GM12878 (cell line): ENCODE results near the gene BFSP1. TPM values are rescaled to one million over a fixed set of nuclear protein-coding genes. Genes with fewer than 3 reads are reported as not detected.
A peak's percentile ranks its signal among the peaks of the same experiment; 100 is the strongest.

Source experiments
- ATAC-seq: fragments of 200-7000 bp; cut with Tn5 transposase; 3 replicates; pipeline ENCODE4 v1.9.1; 2020; ENCODE audit warnings: mild to moderate bottlenecking, moderate library complexity
- BruUV-seq: library from RNA; stranded (reverse); fragments of 400-500 nt; replicated peaks from 2 replicates; lab custom pipeline; 2021; lab: Mats Ljungman, UMichigan
- CTCF ChIA-PET: fragments of 300-600 bp; sonication (Branson Sonifier 250); formaldehyde crosslinking; extraction: SDS; loops from one replicate; lab custom pipeline; 2021; ENCODE audit warnings: inconsistent platforms; lab: Yijun Ruan, JAX
- POLR2A ChIA-PET: fragments of 350-600 bp; formaldehyde crosslinking; extraction: SDS; loops from one replicate; lab custom pipeline; 2021; ENCODE audit warnings: inconsistent platforms; lab: Charles Lee
- RAD21 ChIA-PET: fragments of 300-600 bp; sonication (Branson Sonifier 250); formaldehyde crosslinking; loops from one replicate; lab custom pipeline; 2023; ENCODE audit warnings: antibody characterized with exemption; ENCODE audit not compliant: unreplicated experiment; lab: Charles Lee
- SMC1A ChIA-PET: fragments of 300-600 bp; sonication (Branson Sonifier 250); formaldehyde crosslinking; loops from one replicate; lab custom pipeline; 2023; ENCODE audit not compliant: unreplicated experiment, uncharacterized antibody; lab: Charles Lee
- DNase-seq: peaks from one replicate; pipeline ENCODE4 v3.0.0-alpha.2; 2011; ENCODE audit warnings: low read depth, low spot score
- FAIRE-seq: peaks from 3 replicates; lab custom pipeline; 2011; peaks lifted over from hg19 to GRCh38; lab: Jason Lieb, UNC
- H2AFZ ChIP-seq: 2 replicates; pipeline ENCODE4 v1.6.0; 2011; ENCODE audit warnings: low read depth, low read length, control low read depth; ENCODE audit not compliant: control insufficient read depth
- H3K27ac ChIP-seq: 2 replicates; pipeline ENCODE4 v1.5.1; 2011; ENCODE audit warnings: control low read depth; ENCODE audit not compliant: control insufficient read depth, insufficient read depth
- H3K27me3 ChIP-seq, 2 experiments: replicated peaks in 1 of 2; 2 replicates each; pipeline versions ENCODE4 v1.6.0 to v1.6.1; 2011; ENCODE audit warnings: low read length in 1 of 2; ENCODE audit not compliant: control insufficient read depth in 2 of 2, insufficient read depth in 2 of 2
- H3K36me3 ChIP-seq, 2 experiments: 2 replicates each; pipeline ENCODE4 v1.5.1; 2011; ENCODE audit warnings: low read length in 1 of 2; ENCODE audit not compliant: control insufficient read depth in 2 of 2, insufficient read depth in 2 of 2
- H3K4me1 ChIP-seq: 2 replicates; pipeline ENCODE4 v1.6.1; 2011; ENCODE audit warnings: mild to moderate bottlenecking, low read length, moderate library complexity, mixed read lengths; ENCODE audit not compliant: control insufficient read depth, insufficient read depth
- H3K4me2 ChIP-seq: 2 replicates; pipeline ENCODE4 v1.6.0; 2011; ENCODE audit warnings: control low read depth; ENCODE audit not compliant: control insufficient read depth, insufficient read depth
- H3K4me3 ChIP-seq: fragments of 200-600 bp; sonication (generic); 2 replicates; pipeline ENCODE4 v1.5.1; 2016
- H3K79me2 ChIP-seq: 2 replicates; pipeline ENCODE4 v1.6.0; 2011; ENCODE audit warnings: low read length; ENCODE audit not compliant: control insufficient read depth, insufficient read depth
- H3K9ac ChIP-seq: 2 replicates; pipeline ENCODE4 v1.8.0; 2011; ENCODE audit warnings: low read length, control low read depth, mixed read lengths; ENCODE audit not compliant: control insufficient read depth, insufficient read depth
- H3K9me3 ChIP-seq: replicated peaks from 3 replicates; pipeline ENCODE4 v1.5.1; 2011; ENCODE audit warnings: mild to moderate bottlenecking, low read length; ENCODE audit not compliant: control insufficient read depth, insufficient read depth
- H4K20me1 ChIP-seq: 2 replicates; pipeline ENCODE4 v1.6.0; 2011; ENCODE audit not compliant: control insufficient read depth, insufficient read depth
- FOXM1 ChIP-seq: IDR thresholded peaks from 2 replicates; pipeline ENCODE4 v1.6.1; 2012; ENCODE audit warnings: low read depth, mild to moderate bottlenecking, inconsistent platforms, low read length, moderate library complexity
- PAX5 ChIP-seq: IDR thresholded peaks from 2 replicates; pipeline ENCODE4 v1.6.1; 2011; ENCODE audit warnings: low read depth, low read length, borderline replicate concordance
- SMAD5 ChIP-seq: IDR thresholded peaks from 2 replicates; pipeline ENCODE4 v1.6.1; 2016; ENCODE audit warnings: antibody characterized with exemption, low read depth
- SPI1 ChIP-seq: IDR thresholded peaks from 2 replicates; pipeline ENCODE4 v1.6.1; 2011; ENCODE audit warnings: low read depth, mild to moderate bottlenecking, low read length, moderate library complexity, borderline replicate concordance; ENCODE audit not compliant: insufficient read depth
- SREBF1 ChIP-seq: IDR thresholded peaks from 2 replicates; pipeline ENCODE4 v1.6.1; 2012; ENCODE audit warnings: mild to moderate bottlenecking, low read length
- SUZ12 ChIP-seq: fragments of 200-600 bp; sonication (generic); IDR thresholded peaks from one replicate; pipeline ENCODE4 v1.6.1; 2018; ENCODE audit warnings: antibody characterized with exemption, mild to moderate bottlenecking; ENCODE audit not compliant: unreplicated experiment
- TCF7 ChIP-seq: IDR thresholded peaks from 2 replicates; pipeline ENCODE4 v1.6.1; 2014; ENCODE audit warnings: antibody characterized with exemption, borderline replicate concordance
- WGBS: methylation state at CpG from one replicate; pipeline ENCODE4 v1.1.6; 2016; ENCODE audit warnings: low lambda C conversion rate; ENCODE audit not compliant: insufficient replicate concordance, insufficient coverage; ENCODE audit errors: missing lambda C conversion rate; 5-methylcytosine and 5-hydroxymethylcytosine counted together
- in situ Hi-C: fragments of 300-500 bp; cut with MboI; formaldehyde crosslinking; loops from 9 replicates; pipeline ENCODE4 v1.14.3; 2018; ENCODE audit warnings: mixed read lengths
- intact Hi-C: fragments of 100-400 bp; cut with micrococcal nuclease; formaldehyde crosslinking; loops from one replicate; pipeline ENCODE4 v1.14.2; 2022; ENCODE audit not compliant: unreplicated experiment
- polyA plus RNA-seq, 11 experiments: library from polyadenylated mRNA; depleted of rRNA in 4 of 11; unstranded in 6 of 11; stranded (reverse) in 5 of 11; fragments of >200 nt; fragmentation: Nextera tagmentation in 4 of 11; fragmentation: Illumina TruSeq in 1 of 11; extraction: Ambion mirVana in 4 of 11; extraction: Trizol in 1 of 11; gene quantifications; 1 replicate in 1 of 11; 2 replicates in 10 of 11; pipeline versions ENCODE4 v1.2.1 to v1.2.3, GENCODE V29; 2011 to 2016; ENCODE audit warnings: inconsistent platforms in 2 of 11, missing spikeins in 2 of 11, low read depth in 1 of 11
- total RNA-seq, 4 experiments: library from RNA; depleted of rRNA in 3 of 4; stranded (reverse); fragments of >200 nt in 3 of 4; fragmentation: Illumina TruSeq in 1 of 4; extraction: Trizol in 1 of 4; gene quantifications; 2 replicates each; pipeline versions ENCODE4 v1.2.1 to v1.2.3, GENCODE V29; 2013 to 2021
- TF ChIP-seq, protein P1 (sequence below), 3 experiments: IDR thresholded peaks in 2 of 3; conservative IDR thresholded peaks in 1 of 3; 2 replicates each; pipeline ENCODE4 v1.5.1; 2011; ENCODE audit warnings: low read depth in 3 of 3, low read length in 3 of 3, mild to moderate bottlenecking in 3 of 3, control low read depth in 2 of 3, moderate library complexity in 2 of 3, inconsistent platforms in 1 of 3, mixed read lengths in 1 of 3; ENCODE audit not compliant: control insufficient read depth in 2 of 3, insufficient read depth in 1 of 3; ENCODE audit errors: extremely low read depth in 1 of 3

BFSP1 gene
- total and polyA plus RNA-seq, 10 of the 15 experiments (the other 5 are each of a cell fraction or from before 2014, with no cell fraction given), result 0.06 to 0.22 (median 0.11) TPM; not detected in 3

- no peak overlapping the region for H3K4me3 ChIP-seq
- no peaks in the 10 kb centered on the region for H3K36me3 ChIP-seq
- ChIA-PET CTCF (interaction anchor here (1.0 kb wide), 1 partner anchor 13 kb away, joined by 4 read pairs; no protein-coding TSS in a partner anchor), SMC1A (interaction anchor here (1.3 kb wide), 1 partner anchor 15 kb away, joined by 3 read pairs; no protein-coding TSS in a partner anchor), POLR2A (no interaction called here), RAD21 (interaction anchor here (1.4 kb wide), 1 partner anchor 14 kb away, joined by 3 read pairs; no protein-coding TSS in a partner anchor)
- ATAC-seq (no peak), FAIRE-seq (no peak), DNase-seq (no peak)
- no peaks in the 10 kb centered on the region for H3K79me2 ChIP-seq
- intact Hi-C loops, result no loop called here
- H3K27me3 ChIP-seq, result no peaks in the 10 kb centered on the region; a peak in 1 of 4 replicates
- no peaks in the 10 kb centered on the region for H3K9me3 ChIP-seq
- no peak overlapping the region for H3K4me2 ChIP-seq
- H3K9ac ChIP-seq, result no peak overlapping the region
- H4K20me1 ChIP-seq, result no peaks in the 10 kb centered on the region
- H3K27ac ChIP-seq, result no peak overlapping the region
- no peak overlapping the region for H2AFZ ChIP-seq
- TF ChIP-seq PAX5 (no peak), SPI1 (peak; percentile 44; the same call in 1 of the 2 replicates)
- WGBS, result 35% methylated on average over 7 of the region's 7 CpGs
- no TSS peak for BruUV-seq
- no peaks in the 10 kb centered on the region for H3K4me1 ChIP-seq
- in situ Hi-C loops, result no loop called here
Observed at GRCh38 chr20:17558154-17558940, 27.2 kb upstream of the BFSP1 start.

- H3K27me3 ChIP-seq, result no peaks in the 10 kb centered on the region; a peak in 1 of 4 replicates
- no peak overlapping the region for H3K27ac ChIP-seq
- in situ Hi-C loops (no loop called here), intact Hi-C loops (no loop called here)
- no peak overlapping the region for H2AFZ ChIP-seq
- no peaks in the 10 kb centered on the region for H3K79me2 ChIP-seq
- no peaks in the 10 kb centered on the region for H3K4me1 ChIP-seq
- H3K9ac ChIP-seq, result no peak overlapping the region
- SMC1A ChIA-PET, result interaction anchor here (1.3 kb wide), 1 partner anchor 15 kb away, joined by 3 read pairs; no protein-coding TSS in a partner anchor
- WGBS, result 7% methylated on average over 3 of the region's 3 CpGs
- no peaks in the 10 kb centered on the region for H4K20me1 ChIP-seq
- BruUV-seq, result no TSS peak
- CTCF ChIA-PET, result interaction anchor here (0.6 to 1.0 kb wide), 2 partner anchors 14 to 122 kb away, joined by 3 to 4 read pairs; no protein-coding TSS in a partner anchor
- no peak for FAIRE-seq
- no peak overlapping the region for H3K4me3 ChIP-seq
- no peak for DNase-seq
- no peaks in the 10 kb centered on the region for H3K9me3 ChIP-seq
- H3K4me2 ChIP-seq, result no peak overlapping the region
- RAD21 ChIA-PET, result interaction anchor here (1.4 kb wide), 1 partner anchor 15 kb away, joined by 3 read pairs; no protein-coding TSS in a partner anchor
- no peak for ATAC-seq
- TF ChIP-seq SMAD5, result no peak
- TF ChIP-seq SUZ12, result no peak
- no peak for TF ChIP-seq SREBF1
- no peak for TF ChIP-seq TCF7
- TF ChIP-seq, protein P1, sequence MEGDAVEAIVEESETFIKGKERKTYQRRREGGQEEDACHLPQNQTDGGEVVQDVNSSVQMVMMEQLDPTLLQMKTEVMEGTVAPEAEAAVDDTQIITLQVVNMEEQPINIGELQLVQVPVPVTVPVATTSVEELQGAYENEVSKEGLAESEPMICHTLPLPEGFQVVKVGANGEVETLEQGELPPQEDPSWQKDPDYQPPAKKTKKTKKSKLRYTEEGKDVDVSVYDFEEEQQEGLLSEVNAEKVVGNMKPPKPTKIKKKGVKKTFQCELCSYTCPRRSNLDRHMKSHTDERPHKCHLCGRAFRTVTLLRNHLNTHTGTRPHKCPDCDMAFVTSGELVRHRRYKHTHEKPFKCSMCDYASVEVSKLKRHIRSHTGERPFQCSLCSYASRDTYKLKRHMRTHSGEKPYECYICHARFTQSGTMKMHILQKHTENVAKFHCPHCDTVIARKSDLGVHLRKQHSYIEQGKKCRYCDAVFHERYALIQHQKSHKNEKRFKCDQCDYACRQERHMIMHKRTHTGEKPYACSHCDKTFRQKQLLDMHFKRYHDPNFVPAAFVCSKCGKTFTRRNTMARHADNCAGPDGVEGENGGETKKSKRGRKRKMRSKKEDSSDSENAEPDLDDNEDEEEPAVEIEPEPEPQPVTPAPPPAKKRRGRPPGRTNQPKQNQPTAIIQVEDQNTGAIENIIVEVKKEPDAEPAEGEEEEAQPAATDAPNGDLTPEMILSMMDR (IDR thresholded peaks at IDR 0.05 in 2 of 3, conservative IDR thresholded peaks at IDR 0.05 in 1 of 3; ENCODE audit: control insufficient read depth in 2 of 3, extremely low read depth in 1 of 3, insufficient read depth in 1 of 3, low read depth in 3 of 3, low read length in 3 of 3), result no peak
- no peak for TF ChIP-seq FOXM1
- H3K36me3 ChIP-seq, result no peaks in the 10 kb centered on the region
- POLR2A ChIA-PET, result no interaction called here
Observed at GRCh38 chr20:17557675-17558006, 26.5 kb upstream of the BFSP1 start.
